DOHH2 (cell line): Measurements from ENCODE around the gene GRK2.

Experiments
- H3F3A ChIP-seq: fragments of 200-600 bp; sonication (generic), shearing (Covaris generic); 2 replicates; pipeline ENCODE4 v1.6.0; 2016; ENCODE audit warnings: antibody characterized with exemption, mild to moderate bottlenecking; ENCODE audit not compliant: control insufficient read depth, insufficient read depth
- H3K27ac ChIP-seq: fragments of 200-600 bp; sonication (generic); 2 replicates; pipeline ENCODE4 v1.5.1; 2014; ENCODE audit warnings: low read depth, mild to moderate bottlenecking, low read length, moderate library complexity
- H3K27me3 ChIP-seq: fragments of 200-600 bp; sonication (generic); 2 replicates; pipeline ENCODE4 v1.6.1; 2014; ENCODE audit warnings: mild to moderate bottlenecking, low read length, mixed read lengths; ENCODE audit not compliant: control insufficient read depth
- H3K36me3 ChIP-seq: fragments of 200-600 bp; sonication (generic); 2 replicates; pipeline ENCODE4 v1.6.1; 2014; ENCODE audit warnings: mild to moderate bottlenecking, low read length, moderate library complexity, mixed read lengths; ENCODE audit not compliant: control insufficient read depth
- H3K4me1 ChIP-seq: fragments of 200-600 bp; sonication (generic); 2 replicates; pipeline ENCODE4 v1.6.1; 2014; ENCODE audit warnings: mild to moderate bottlenecking, low read length, mixed read lengths; ENCODE audit not compliant: control insufficient read depth
- H3K4me2 ChIP-seq: fragments of 200-600 bp; sonication (generic); 2 replicates; pipeline ENCODE4 v1.6.0; 2014; ENCODE audit warnings: mild to moderate bottlenecking, low read length, moderate library complexity
- H3K4me3 ChIP-seq: fragments of 200-600 bp; sonication (generic); 2 replicates; pipeline ENCODE4 v1.5.1; 2014; ENCODE audit warnings: mild to moderate bottlenecking, low read length, mixed read lengths
- H3K79me2 ChIP-seq: fragments of 200-600 bp; sonication (generic); 2 replicates; pipeline ENCODE4 v1.6.1; 2014; ENCODE audit warnings: mild to moderate bottlenecking, low read length, mixed read lengths; ENCODE audit not compliant: control insufficient read depth
- H3K9me2 ChIP-seq: fragments of 200-600 bp; sonication (generic); replicated peaks from 2 replicates; pipeline ENCODE4 v1.6.1; 2014; ENCODE audit warnings: mild to moderate bottlenecking, low read length, mixed read lengths; ENCODE audit not compliant: control insufficient read depth
- H3K9me3 ChIP-seq: fragments of 200-600 bp; sonication (generic); 2 replicates; pipeline ENCODE4 v1.6.1; 2014; ENCODE audit warnings: antibody characterized with exemption, low read length, mixed read lengths; ENCODE audit not compliant: control insufficient read depth, insufficient read depth
- H4K20me1 ChIP-seq: fragments of 200-600 bp; sonication (generic); 2 replicates; pipeline ENCODE4 v1.6.0; 2014; ENCODE audit warnings: low read depth, mild to moderate bottlenecking, antibody characterized with exemption, low read length, moderate library complexity; ENCODE audit not compliant: control insufficient read depth, insufficient read depth
- CTCF ChIP-seq: fragments of 200-600 bp; sonication (generic); IDR thresholded peaks from one replicate; pipeline ENCODE4 v1.5.1; 2014; ENCODE audit warnings: antibody characterized with exemption, mild to moderate bottlenecking, low read depth, low read length; ENCODE audit not compliant: poor library complexity, severe bottlenecking
- EZH2phosphoT487 ChIP-seq: fragments of 200-600 bp; sonication (generic); IDR thresholded peaks from 2 replicates; pipeline ENCODE4 v1.6.1; 2017; ENCODE audit warnings: borderline replicate concordance, mild to moderate bottlenecking, antibody characterized with exemption, low read length, moderate library complexity, mixed read lengths

GRK2 gene

DNA sequence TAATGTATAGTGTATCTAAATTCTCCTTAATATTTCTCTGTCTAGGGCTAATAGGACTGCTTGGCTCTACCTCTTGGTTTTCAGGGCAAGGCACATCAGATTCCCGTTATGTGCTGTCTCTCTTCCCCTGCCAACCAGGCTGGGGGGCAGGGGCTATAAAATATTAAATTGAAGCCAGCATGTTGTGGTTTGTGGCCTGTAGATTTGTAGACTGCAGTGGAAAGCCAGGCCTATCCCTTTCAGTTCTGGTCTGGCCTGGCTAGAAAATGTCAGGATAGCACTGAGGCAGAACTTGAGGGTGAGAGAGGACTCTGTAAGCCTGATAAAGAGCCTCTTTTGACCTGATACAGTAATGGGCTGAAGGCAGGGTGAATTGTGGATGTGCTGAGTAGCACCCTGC, 14.4 kb upstream of the GRK2 start:
- Histone ChIP-seq H3K36me3 (peaks cover 95% of the 10 kb centered on the region), H3F3A (peaks cover 8% of the 10 kb centered on the region), H3K79me2 (no peaks in the 10 kb centered on the region), H3K4me3 (no peak overlapping the region), H3K9me2 (no peaks in the 10 kb centered on the region), H3K27ac (no peak overlapping the region), H3K4me2 (no peak overlapping the region), H3K4me1 (0 out of 2 replicates have a peak, but pooled peaks cover 2% of the 10 kb centered on the region), H4K20me1 (no peaks in the 10 kb centered on the region), H3K27me3 (no peaks in the 10 kb centered on the region), H3K9me3 (no peaks in the 10 kb centered on the region)
- TF ChIP-seq EZH2phosphoT487 = no peak
- no peak for TF ChIP-seq CTCF

GRCh38 chr11:67252831-67253239, 13.4 kb upstream of the GRK2 start:
- H3K4me3 ChIP-seq = no peak overlapping the region
- no peaks in the 10 kb centered on the region for H3K79me2 ChIP-seq
- no peaks in the 10 kb centered on the region for H3K27me3 ChIP-seq
- H4K20me1 ChIP-seq = 0 out of 2 replicates have a peak, but pooled peaks cover 3% of the 10 kb centered on the region
- H3K36me3 ChIP-seq = peaks cover 94% of the 10 kb centered on the region
- H3K9me2 ChIP-seq = no peaks in the 10 kb centered on the region
- TF ChIP-seq CTCF (peak; percentile 52), EZH2phosphoT487 (no peak)
- no peak overlapping the region for H3K4me2 ChIP-seq
- H3K9me3 ChIP-seq = no peaks in the 10 kb centered on the region
- no peak overlapping the region for H3K27ac ChIP-seq
- peaks cover 18% of the 10 kb centered on the region for H3F3A ChIP-seq
- 0 out of 2 replicates have a peak, but pooled peaks cover 2% of the 10 kb centered on the region for H3K4me1 ChIP-seq

DNA sequence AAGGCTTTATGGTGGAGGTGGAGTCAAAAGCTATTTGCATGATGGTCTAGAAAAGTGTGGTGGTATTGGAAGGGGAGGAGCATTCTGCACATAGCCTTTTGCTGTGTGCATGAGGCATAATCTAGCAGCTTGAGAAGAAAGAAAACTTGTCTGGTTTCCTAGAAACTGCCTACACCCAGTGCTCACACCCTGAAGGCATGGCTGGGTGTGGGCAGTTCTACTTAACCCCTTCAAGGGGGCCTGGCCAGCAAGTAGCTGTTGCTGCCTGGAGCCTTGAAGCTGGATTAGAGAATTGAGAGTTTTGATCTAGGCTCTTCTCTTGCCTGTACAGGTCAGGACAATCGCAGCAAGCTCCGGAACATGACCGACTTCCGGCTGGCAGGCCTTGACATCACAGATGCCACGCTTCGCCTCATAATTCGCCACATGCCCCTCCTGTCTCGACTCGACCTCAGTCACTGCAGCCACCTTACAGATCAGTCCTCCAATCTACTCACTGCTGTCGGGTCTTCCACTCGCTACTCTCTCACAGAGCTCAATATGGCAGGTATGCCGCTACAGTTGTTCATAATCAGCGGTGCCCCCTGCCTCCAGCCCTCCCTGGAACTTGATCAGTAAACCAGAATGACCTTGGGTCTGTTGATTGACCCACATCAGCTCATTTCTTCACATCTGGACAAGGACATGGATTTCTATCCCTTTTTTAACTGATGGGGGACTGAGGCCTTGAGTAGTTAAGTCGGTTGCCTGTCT, 12.2 kb upstream of the GRK2 start:
- no peak overlapping the region for H3K4me3 ChIP-seq
- no peaks in the 10 kb centered on the region for H3K27me3 ChIP-seq
- no peaks in the 10 kb centered on the region for H3K9me3 ChIP-seq
- H3K4me1 ChIP-seq = 0 out of 2 replicates have a peak, but pooled peaks cover 2% of the 10 kb centered on the region
- 0 out of 2 replicates have a peak, but pooled peaks cover 3% of the 10 kb centered on the region for H4K20me1 ChIP-seq
- H3K9me2 ChIP-seq = no peaks in the 10 kb centered on the region
- H3K27ac ChIP-seq = no peak overlapping the region
- no peaks in the 10 kb centered on the region for H3K79me2 ChIP-seq
- peaks cover 24% of the 10 kb centered on the region for H3F3A ChIP-seq
- H3K36me3 ChIP-seq = peaks cover 82% of the 10 kb centered on the region
- no peak overlapping the region for H3K4me2 ChIP-seq
- TF ChIP-seq CTCF (no peak), EZH2phosphoT487 (no peak)
